ENCODE measurements around the gene POU5F1.
"Not testable (repeated sequence)": the region's sequence is repeated elsewhere in the genome, so short reads cannot be mapped to it uniquely, and the experiment has no call there.

- TF ChIP-seq CTCF, POLR2A (IDR thresholded peaks at IDR 0.05): not testable (repeated sequence)
Measured at GRCh38 chr6:31169858-31170599, 453 bp downstream of the POU5F1 start.

Measured in adrenal gland (tissue), 5 donors.